H1 (cell line): Measurements from ENCODE around the gene HSD17B8. TPM values are rescaled to one million over a fixed set of nuclear protein-coding genes. Genes with fewer than 3 reads are reported as not detected.

Experiments used
- CTCF ChIA-PET: fragments of 300-600 bp; sonication (Branson Sonifier 250); formaldehyde crosslinking; loops from one replicate; lab custom pipeline; 2021; ENCODE audit not compliant: partially characterized antibody; lab: Charles Lee
- POLR2A ChIA-PET: fragments of 300-600 bp; sonication (Branson Sonifier 250); formaldehyde crosslinking; loops from one replicate; lab custom pipeline; 2021; ENCODE audit warnings: inconsistent platforms; ENCODE audit not compliant: partially characterized antibody; lab: Charles Lee
- DNase-seq, 2 experiments: peaks; one replicate each; pipeline versions ENCODE4 v3.0.0 to v3.0.0-alpha.2; 2010 to 2022; ENCODE audit warnings: low spot score in 2 of 2, low read depth in 1 of 2, mixed read lengths in 1 of 2
- FAIRE-seq: peaks from 2 replicates; lab custom pipeline; 2011; peaks lifted over from hg19 to GRCh38; lab: Jason Lieb, UNC
- H2AFZ ChIP-seq: 2 replicates; pipeline ENCODE4 v1.8.1; 2012; ENCODE audit warnings: low read length, inconsistent platforms
- H2AK5ac ChIP-seq: 2 replicates; pipeline ENCODE4 v1.6.1; 2013; ENCODE audit warnings: low read depth, low read length
- H2BK120ac ChIP-seq: replicated peaks from 2 replicates; pipeline ENCODE3; 2013; ENCODE audit warnings: low read depth, low read length, inconsistent platforms
- H2BK12ac ChIP-seq: 2 replicates; pipeline ENCODE4 v1.6.1; 2013; ENCODE audit warnings: low read depth, low read length
- H2BK15ac ChIP-seq: 2 replicates; pipeline ENCODE4 v1.6.1; 2013; ENCODE audit warnings: low read length
- H2BK20ac ChIP-seq: 2 replicates; pipeline ENCODE4 v1.6.1; 2013; ENCODE audit warnings: low read length
- H2BK5ac ChIP-seq: 2 replicates; pipeline ENCODE4 v1.6.1; 2013; ENCODE audit warnings: low read depth, low read length
- H3K14ac ChIP-seq: 2 replicates; pipeline ENCODE4 v1.6.1; 2013; ENCODE audit warnings: inconsistent platforms; ENCODE audit not compliant: insufficient read length
- H3K18ac ChIP-seq: 2 replicates; pipeline ENCODE4 v1.6.1; 2013; ENCODE audit warnings: low read length; ENCODE audit errors: extremely low read depth
- H3K23ac ChIP-seq: 2 replicates; pipeline ENCODE4 v1.6.1; 2013; ENCODE audit warnings: inconsistent platforms; ENCODE audit not compliant: insufficient read length
- H3K23me2 ChIP-seq: 2 replicates; pipeline ENCODE4 v1.6.1; 2013; ENCODE audit warnings: low read depth, low read length
- H3K27ac ChIP-seq: 2 replicates; pipeline ENCODE4 v1.6.1; 2011; ENCODE audit warnings: low read depth, low read length, inconsistent platforms
- H3K27me3 ChIP-seq, 4 experiments: replicated peaks in 1 of 4; 1 replicate in 1 of 4; 2 replicates in 3 of 4; pipeline versions ENCODE4 v1.6.1 to v1.8.1; 2011 to 2013; ENCODE audit warnings: low read length in 3 of 4, mild to moderate bottlenecking in 3 of 4, inconsistent platforms in 2 of 4, mixed read lengths in 2 of 4, moderate library complexity in 1 of 4; ENCODE audit not compliant: control insufficient read depth in 3 of 4, insufficient read depth in 3 of 4; ENCODE audit errors: extremely low read depth in 1 of 4
- H3K36me3 ChIP-seq, 4 experiments: 2 replicates each; pipeline versions ENCODE4 v1.6.1 to v1.8.1; 2011 to 2013; ENCODE audit warnings: mild to moderate bottlenecking in 4 of 4, low read length in 3 of 4, moderate library complexity in 2 of 4, control low read depth in 1 of 4, inconsistent platforms in 1 of 4; ENCODE audit not compliant: insufficient read depth in 4 of 4, control insufficient read depth in 2 of 4
- H3K4ac ChIP-seq: replicated peaks from 2 replicates; pipeline ENCODE3; 2013; ENCODE audit warnings: low read length, low read depth, mixed read lengths, inconsistent platforms; ENCODE audit not compliant: insufficient read length
- H3K4me1 ChIP-seq, 4 experiments: replicated peaks in 1 of 4; 1 replicate in 1 of 4; 2 replicates in 3 of 4; pipeline versions ENCODE4 v1.6.1 to v1.8.1; 2011 to 2013; ENCODE audit warnings: low read length in 3 of 4, inconsistent platforms in 2 of 4, mixed read lengths in 1 of 4; ENCODE audit not compliant: insufficient read depth in 4 of 4, control insufficient read depth in 3 of 4
- H3K4me2 ChIP-seq, 2 experiments: 2 replicates each; pipeline versions ENCODE4 v1.6.1 to v1.8.1; 2011 to 2013; ENCODE audit warnings: low read depth in 2 of 2, low read length in 2 of 2, control low read depth in 1 of 2, inconsistent platforms in 1 of 2, mild to moderate bottlenecking in 1 of 2; ENCODE audit not compliant: insufficient read depth in 1 of 2
- H3K4me3 ChIP-seq, 4 experiments: fragments of 200-600, 300-600 bp in 1 of 4; sonication (generic), shearing (Covaris generic), sonication (Bioruptor Twin) in 1 of 4; 2 replicates each; pipeline versions ENCODE4 v1.5.1 to v1.8.1; 2011 to 2016; ENCODE audit warnings: low read length in 4 of 4, low read depth in 3 of 4, control low read depth in 2 of 4, inconsistent platforms in 2 of 4, mild to moderate bottlenecking in 2 of 4, mixed read lengths in 1 of 4, moderate library complexity in 1 of 4; ENCODE audit not compliant: insufficient read depth in 2 of 4; ENCODE audit errors: extremely low read depth in 1 of 4
- H3K56ac ChIP-seq: replicated peaks from 2 replicates; pipeline ENCODE3; 2013; ENCODE audit warnings: low read depth, mild to moderate bottlenecking, mixed read lengths, low read length, inconsistent platforms; ENCODE audit not compliant: insufficient read length
- H3K79me1 ChIP-seq: 2 replicates; pipeline ENCODE4 v1.6.1; 2013; ENCODE audit warnings: low read depth, low read length, control low read depth
- H3K79me2 ChIP-seq, 2 experiments: 2 replicates each; pipeline versions ENCODE4 v1.6.1 to v1.8.1; 2012 to 2013; ENCODE audit warnings: low read length in 2 of 2, mild to moderate bottlenecking in 2 of 2, inconsistent platforms in 1 of 2; ENCODE audit not compliant: insufficient read depth in 2 of 2, control insufficient read depth in 1 of 2
- H3K9ac ChIP-seq, 4 experiments: replicated peaks in 1 of 4; 1 replicate in 1 of 4; 2 replicates in 3 of 4; pipeline versions ENCODE4 v1.6.1 to v1.8.1; 2011 to 2013; ENCODE audit warnings: low read depth in 3 of 4, low read length in 3 of 4, control low read depth in 2 of 4, mild to moderate bottlenecking in 2 of 4, moderate library complexity in 2 of 4, inconsistent platforms in 1 of 4; ENCODE audit errors: extremely low read depth in 1 of 4
- H3K9me3 ChIP-seq, 2 experiments: 2 replicates each; pipeline versions ENCODE4 v1.6.1 to v1.8.1; 2012 to 2013; ENCODE audit warnings: mild to moderate bottlenecking in 2 of 2, moderate library complexity in 2 of 2, control low read depth in 1 of 2, inconsistent platforms in 1 of 2, low read depth in 1 of 2, low read length in 1 of 2, mixed read lengths in 1 of 2; ENCODE audit not compliant: insufficient read depth in 2 of 2
- H4K20me1 ChIP-seq, 2 experiments: replicated peaks in 1 of 2; 2 replicates each; pipeline versions ENCODE3 to v1.8.1; 2011 to 2013; ENCODE audit warnings: inconsistent platforms in 2 of 2, low read length in 2 of 2, mild to moderate bottlenecking in 1 of 2; ENCODE audit not compliant: insufficient read depth in 2 of 2, control insufficient read depth in 1 of 2
- H4K5ac ChIP-seq: 2 replicates; pipeline ENCODE4 v1.6.1; 2013; ENCODE audit warnings: low read length, low read depth, mixed read lengths, inconsistent platforms; ENCODE audit not compliant: insufficient read length
- H4K8ac ChIP-seq: 2 replicates; pipeline ENCODE4 v1.8.0; 2013; ENCODE audit warnings: mild to moderate bottlenecking, moderate library complexity, low read length, inconsistent platforms; ENCODE audit not compliant: insufficient read depth; ENCODE audit errors: extremely low read depth
- H4K91ac ChIP-seq: replicated peaks from 2 replicates; pipeline ENCODE3; 2013; ENCODE audit warnings: low read length, mixed read lengths, inconsistent platforms; ENCODE audit not compliant: insufficient read length
- CEBPB ChIP-seq: IDR thresholded peaks from 2 replicates; pipeline ENCODE4 v1.6.1; 2012; ENCODE audit warnings: low read depth, low read length
- FOSL1 ChIP-seq: IDR thresholded peaks from 2 replicates; pipeline ENCODE4 v1.6.1; 2011; ENCODE audit warnings: mild to moderate bottlenecking, low read depth, low read length, moderate library complexity; ENCODE audit not compliant: insufficient read depth
- GTF2F1 ChIP-seq: IDR thresholded peaks from 2 replicates; pipeline ENCODE4 v1.6.1; 2012; ENCODE audit warnings: low read depth, low read length, improper control_type of control experiment, borderline replicate concordance
- MAFK ChIP-seq: IDR thresholded peaks from 2 replicates; pipeline ENCODE4 v1.6.1; 2012; ENCODE audit warnings: low read depth, mild to moderate bottlenecking, improper control_type of control experiment, low read length
- POLR2AphosphoS5 ChIP-seq: IDR thresholded peaks from 2 replicates; pipeline ENCODE4 v1.6.1; 2011; ENCODE audit warnings: low read depth, low read length
- WGBS, 2 experiments: shearing (Covaris generic) in 1 of 2; methylation state at CpG; one replicate each; pipeline versions ENCODE4 v1.1.6 to v1.1.7; 2013 to 2015; ENCODE audit warnings: low lambda C conversion rate in 2 of 2, mixed read lengths in 2 of 2, inconsistent platforms in 1 of 2, low coverage in 1 of 2, missing lambda C conversion rate in 1 of 2; ENCODE audit not compliant: insufficient replicate concordance in 2 of 2, insufficient coverage in 1 of 2, insufficient read length in 1 of 2; ENCODE audit errors: extremely low coverage in 1 of 2, missing lambda C conversion rate in 1 of 2; 5-methylcytosine and 5-hydroxymethylcytosine counted together
- polyA plus RNA-seq, 7 experiments: library from polyadenylated mRNA; depleted of rRNA in 3 of 7; stranded (reverse) in 5 of 7; unstranded in 2 of 7; fragments of >200 nt in 5 of 7; fragments of 200-250 nt in 2 of 7; gene quantifications; 1 replicate in 5 of 7; 2 replicates in 1 of 7; 4 replicates in 1 of 7; pipeline versions ENCODE4 v1.2.1 to v1.2.3, GENCODE V29; 2011 to 2013; ENCODE audit warnings: missing spikeins in 2 of 7, mixed read lengths in 2 of 7
- total RNA-seq: library from RNA; stranded (reverse); fragmentation: NEBNext Ultra II Directional; extraction: Animal tissue kit (Norgen Biotek cat#: 25700); gene quantifications from 2 replicates; pipeline ENCODE4 v1.2.1, GENCODE V29; 2021

Gene HSD17B8
- total and polyA plus RNA-seq, 2 of the 8 experiments (the other 6 are each of a cell fraction or from before 2014, with no cell fraction given) = 3.3 to 17.1 TPM

- WGBS, 2 experiments = 6% methylated on average over 2 of the region's 4 CpGs; no CpG with 5 or more reads in 1 of the 2 experiments
- Histone ChIP-seq H3K79me1 (peaks cover 16% of the 10 kb centered on the region), H3K4me1 (peaks cover 4 to 40% (median 13%) of the 10 kb centered on the region in 4 experiments), H3K4me3 (peak overlapping the region in 1 of 4 experiments; percentile 93; a peak in 2 of 8 replicates), H2BK12ac (0 out of 2 replicates have a peak overlapping the region, but pooled peaks have one; percentile 12), H4K8ac (no peak overlapping the region), H3K56ac (no peak overlapping the region), H3K9ac (no peak overlapping the region), H3K23me2 (peaks cover 34% of the 10 kb centered on the region), H3K4me2 (peak overlapping the region; percentile 72 to 97), H4K20me1 (peaks cover 5 to 20% of the 10 kb centered on the region in 2 experiments), H2BK15ac (0 out of 2 replicates have a peak overlapping the region, but pooled peaks have one; percentile 19), H2AK5ac (no peak overlapping the region), H3K27me3 (peaks cover 9 to 32% (median 25%) of the 10 kb centered on the region in 4 experiments; a peak in 6 of 7 replicates), H3K4ac (no peak overlapping the region), H2BK5ac (no peak overlapping the region), H3K23ac (no peak overlapping the region)
- CTCF ChIA-PET = interaction anchor here (0.6 to 2.4 kb wide), 3 partner anchors 11 to 203 kb away, joined by 3 to 23 read pairs (median 6); no protein-coding TSS in a partner anchor
- DNase-seq (no peak), FAIRE-seq (no peak)
- TF ChIP-seq CEBPB (no peak), POLR2AphosphoS5 (0 out of 2 replicates have a peak, but pooled peaks have one; percentile 4), FOSL1 (no peak), MAFK (no peak), GTF2F1 (no peak)
- TF ChIP-seq, all 59 proteins: peak for 1
- peaks cover 3 to 22% of the 10 kb centered on the region in 2 experiments; a peak in 3 of 4 replicates for H3K79me2 ChIP-seq
- H2BK20ac ChIP-seq = peak overlapping the region; percentile 13; the same call in 1 of the 2 replicates
- H4K91ac ChIP-seq = no peak overlapping the region
- no peak overlapping the region for H3K14ac ChIP-seq
- peaks cover 7 to 23% (median 14%) of the 10 kb centered on the region in 4 experiments for H3K36me3 ChIP-seq
- no peak overlapping the region for H2BK120ac ChIP-seq
- H3K27ac ChIP-seq = no peak overlapping the region
- POLR2A ChIA-PET = interaction anchor here (0.6 to 2.0 kb wide), 5 partner anchors 9 to 232 kb away, joined by 3 to 16 read pairs (median 9); partner anchors contain the start of genes B3GALT4, RPS18 and VPS52
- H4K5ac ChIP-seq = no peak overlapping the region
- no peaks in the 10 kb centered on the region for H3K9me3 ChIP-seq
- no peak overlapping the region for H3K18ac ChIP-seq
- no peak overlapping the region for H2AFZ ChIP-seq
These were observed 365 bp upstream of the HSD17B8 start for GRCh38 chr6:33204165-33204414.
